Measurements from ENCODE around the gene ZNF446. TPM values are rescaled to one million over a fixed set of nuclear protein-coding genes. Genes with fewer than 3 reads are reported as not detected.

The ZNF446 gene
- total RNA-seq, 6 experiments from 2014 or later, result 1.4 to 5.4 (median 4.1) TPM

DNA sequence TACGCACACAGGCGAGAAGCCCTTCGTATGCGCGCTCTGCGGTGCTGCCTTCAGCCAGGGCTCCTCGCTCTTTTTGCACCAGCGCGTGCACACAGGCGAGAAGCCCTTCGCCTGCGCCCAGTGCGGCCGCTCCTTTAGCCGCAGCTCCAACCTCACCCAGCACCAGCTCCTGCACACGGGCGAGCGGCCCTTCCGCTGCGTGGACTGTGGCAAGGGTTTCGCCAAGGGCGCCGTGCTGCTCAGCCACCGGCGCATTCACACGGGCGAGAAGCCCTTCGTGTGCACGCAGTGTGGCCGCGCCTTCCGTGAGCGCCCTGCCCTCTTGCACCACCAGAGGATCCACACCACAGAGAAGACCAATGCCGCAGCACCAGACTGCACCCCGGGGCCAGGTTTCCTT is 20.0 kb upstream of the ZNF446 start:
- ATAC-seq (no peak), DNase-seq (peak in 1 of 3 donors; percentile 39)
- no peaks in the 10 kb centered on the region for H3K36me3 ChIP-seq
- no peaks in the 10 kb centered on the region for H3K27me3 ChIP-seq
- intact Hi-C loops (cut with DNase I), result no loop called here
- H3K4me1 ChIP-seq, result peaks cover 0 to 5% (median under 1%) of the 10 kb centered on the region in 4 donors
- WGBS (ENCODE audit: insufficient coverage, low coverage, low lambda C conversion rate, missing lambda C conversion rate), result no CpG with 5 or more reads among the region's 35 CpGs
- TF ChIP-seq POLR2A (IDR thresholded peaks at IDR 0.05), result no peak
- TF ChIP-seq, protein P1, sequence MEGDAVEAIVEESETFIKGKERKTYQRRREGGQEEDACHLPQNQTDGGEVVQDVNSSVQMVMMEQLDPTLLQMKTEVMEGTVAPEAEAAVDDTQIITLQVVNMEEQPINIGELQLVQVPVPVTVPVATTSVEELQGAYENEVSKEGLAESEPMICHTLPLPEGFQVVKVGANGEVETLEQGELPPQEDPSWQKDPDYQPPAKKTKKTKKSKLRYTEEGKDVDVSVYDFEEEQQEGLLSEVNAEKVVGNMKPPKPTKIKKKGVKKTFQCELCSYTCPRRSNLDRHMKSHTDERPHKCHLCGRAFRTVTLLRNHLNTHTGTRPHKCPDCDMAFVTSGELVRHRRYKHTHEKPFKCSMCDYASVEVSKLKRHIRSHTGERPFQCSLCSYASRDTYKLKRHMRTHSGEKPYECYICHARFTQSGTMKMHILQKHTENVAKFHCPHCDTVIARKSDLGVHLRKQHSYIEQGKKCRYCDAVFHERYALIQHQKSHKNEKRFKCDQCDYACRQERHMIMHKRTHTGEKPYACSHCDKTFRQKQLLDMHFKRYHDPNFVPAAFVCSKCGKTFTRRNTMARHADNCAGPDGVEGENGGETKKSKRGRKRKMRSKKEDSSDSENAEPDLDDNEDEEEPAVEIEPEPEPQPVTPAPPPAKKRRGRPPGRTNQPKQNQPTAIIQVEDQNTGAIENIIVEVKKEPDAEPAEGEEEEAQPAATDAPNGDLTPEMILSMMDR (IDR thresholded peaks at IDR 0.05), result no peak
- H3K4me3 ChIP-seq, result no peak overlapping the region
- H3K9me3 ChIP-seq, result no peaks in the 10 kb centered on the region
- no peak overlapping the region for H3K27ac ChIP-seq

DNA sequence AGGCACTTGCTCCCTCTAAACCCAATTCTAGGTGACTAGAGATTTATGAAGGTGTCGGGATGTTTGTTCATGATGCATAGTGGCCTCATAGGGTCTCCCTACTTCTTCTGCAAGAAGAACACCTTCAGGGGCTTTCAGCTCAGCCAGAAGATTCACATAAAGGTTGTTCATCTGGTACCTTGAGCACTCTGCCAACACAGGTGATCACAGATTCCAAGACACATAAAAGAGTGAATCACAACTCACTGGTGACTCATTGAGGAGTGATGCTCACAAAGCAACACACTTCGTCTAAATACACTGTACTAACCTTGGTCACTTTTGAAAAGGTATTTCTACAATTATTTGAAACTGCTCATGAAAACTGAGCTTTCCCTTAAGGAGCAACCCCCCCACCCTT is 16.1 kb upstream of the ZNF446 start:
- Histone ChIP-seq H3K27me3 (no peaks in the 10 kb centered on the region), H3K4me3 (no peak overlapping the region), H3K36me3 (no peaks in the 10 kb centered on the region), H3K9me3 (no peaks in the 10 kb centered on the region), H3K4me1 (no peaks in the 10 kb centered on the region), H3K27ac (no peak overlapping the region)
- no peak for ATAC-seq
- DNase-seq, result no peak
- intact Hi-C loops (cut with DNase I), result no loop called here
- no peak for TF ChIP-seq POLR2A (IDR thresholded peaks at IDR 0.05)
- TF ChIP-seq, protein P1 (IDR thresholded peaks at IDR 0.05), result no peak
- 92% methylated on average over 2 of the region's 2 CpGs for WGBS (ENCODE audit: insufficient coverage, low coverage, low lambda C conversion rate, missing lambda C conversion rate)

DNA sequence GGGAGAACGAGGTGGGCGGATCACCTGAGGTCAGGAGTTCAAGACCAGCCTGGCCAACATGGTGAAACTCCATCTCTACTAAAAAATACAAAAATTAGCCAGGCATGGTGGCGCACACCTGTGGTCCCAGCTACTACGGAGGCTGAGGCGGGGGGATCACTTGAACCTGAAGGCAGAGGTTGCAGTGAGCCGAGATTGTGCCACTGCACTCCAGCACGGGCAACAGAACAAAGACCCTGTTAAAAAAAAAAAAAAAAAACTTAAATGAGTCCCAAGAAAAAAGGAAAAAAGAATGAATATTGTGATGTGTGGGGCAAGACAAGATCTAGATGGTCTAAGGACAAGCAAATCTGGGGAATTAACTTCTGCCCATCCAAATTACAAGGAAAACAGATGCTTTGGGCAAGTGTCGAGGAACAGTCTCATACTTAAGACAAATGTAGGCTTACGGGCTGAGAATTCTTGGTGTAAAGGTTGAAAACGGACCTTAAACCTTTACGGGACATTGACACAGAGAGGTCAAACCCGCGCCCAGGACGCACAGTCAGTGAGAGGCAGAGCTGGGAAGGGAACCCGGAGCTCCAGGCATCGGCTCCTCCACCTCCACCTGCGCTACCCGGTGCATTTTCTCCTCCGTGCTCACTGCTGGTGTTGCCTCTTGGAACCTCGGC is 9.9 kb upstream of the ZNF446 start:
- peak overlapping the region; percentile 95 to 98 (median 98) for H3K4me3 ChIP-seq
- peaks cover 0 to 9% (median 0%) of the 10 kb centered on the region in 4 donors for H3K4me1 ChIP-seq
- intact Hi-C loops (cut with DNase I), result no loop called here
- WGBS (ENCODE audit: insufficient coverage, low coverage, low lambda C conversion rate, missing lambda C conversion rate), result 39% methylated on average over 12 of the region's 20 CpGs
- TF ChIP-seq, protein P1 (IDR thresholded peaks at IDR 0.05), result peak in 1 of 4 donors; percentile 3
- no peak for TF ChIP-seq POLR2A (IDR thresholded peaks at IDR 0.05)
- no peaks in the 10 kb centered on the region for H3K27me3 ChIP-seq
- DNase-seq, result peak in 2 of 3 donors; percentile 24 to 58
- H3K27ac ChIP-seq, result no peak overlapping the region
- no peaks in the 10 kb centered on the region for H3K36me3 ChIP-seq
- H3K9me3 ChIP-seq, result no peaks in the 10 kb centered on the region
- ATAC-seq, result peak; percentile 26 to 54 (median 30)

DNA sequence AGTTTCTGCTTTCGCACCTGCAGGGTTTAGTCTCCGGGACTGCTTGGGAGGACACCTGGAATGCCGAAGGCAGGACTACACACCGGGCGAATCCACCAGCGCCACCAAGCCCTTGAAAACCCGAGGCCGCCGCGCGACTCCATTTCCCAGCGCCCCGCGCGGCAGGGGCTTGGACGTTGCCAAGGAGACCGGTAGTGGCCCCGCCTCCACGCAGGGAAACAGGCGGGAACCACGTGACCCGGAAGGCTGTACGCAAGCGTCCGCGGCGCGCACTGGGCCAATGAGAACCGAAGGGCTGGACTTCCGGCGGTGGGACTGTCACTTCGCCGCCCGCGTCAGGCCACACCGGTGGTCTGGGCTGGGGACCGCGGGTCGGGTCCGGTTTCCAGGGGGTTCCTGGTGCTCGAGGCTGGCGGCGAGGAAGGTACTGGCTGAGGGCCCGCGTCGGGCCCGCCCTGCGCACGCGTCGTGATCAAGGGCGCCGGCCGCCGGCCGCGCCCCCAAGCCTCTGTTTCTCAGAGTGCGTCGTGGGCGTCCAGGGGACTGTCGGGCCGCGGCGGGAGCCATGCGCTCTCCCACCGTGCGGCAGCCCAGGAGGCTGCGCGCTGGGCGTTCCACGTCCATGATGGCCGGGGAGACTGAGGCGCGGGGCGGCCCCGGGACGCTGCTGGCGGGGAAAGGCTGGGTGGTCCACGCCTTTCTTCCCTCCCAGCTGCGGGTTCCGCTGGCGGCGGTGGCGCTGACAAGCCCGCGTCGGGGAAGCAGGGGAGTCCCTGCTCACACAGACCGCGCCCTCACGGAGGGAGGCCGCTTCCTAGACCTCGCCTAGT is 9.2 kb upstream of the ZNF446 start, which contains the start of gene ZNF324:
Gene ZNF324 (plus strand): TSS at position 321 of the 830 bp plus-strand sequence. CDS start 2,106 bp downstream, outside the sequence.
- no peaks in the 10 kb centered on the region for H3K27me3 ChIP-seq
- H3K36me3 ChIP-seq, result no peaks in the 10 kb centered on the region
- peak within 1 kb of the TSS; percentile 95 to 98 (median 98) for H3K4me3 ChIP-seq
- intact Hi-C loops (cut with DNase I), result no loop called here
- H3K27ac ChIP-seq, result peak within 1 kb of the TSS; percentile 40 to 75 (median 58)
- TF ChIP-seq, protein P1 (IDR thresholded peaks at IDR 0.05), result peak in 1 of 4 donors; percentile 19
- peak; percentile 47 for TF ChIP-seq POLR2A (IDR thresholded peaks at IDR 0.05)
- ATAC-seq (peak; percentile 94 to 95 (median 94)), DNase-seq (peak; percentile 99)
- no CpG with 5 or more reads among the region's 92 CpGs for WGBS (ENCODE audit: insufficient coverage, low coverage, low lambda C conversion rate, missing lambda C conversion rate)
- H3K4me1 ChIP-seq, result peaks cover 0 to 9% (median 0%) of the 10 kb centered on the region in 4 donors
- H3K9me3 ChIP-seq, result no peaks in the 10 kb centered on the region

Data from right lobe of liver (tissue), 6 donors.